GM12874 (cell line): ENCODE results near the gene SNRNP200.

Experiments
- TF ChIP-seq, protein P1 (sequence below): IDR thresholded peaks from 2 replicates; pipeline ENCODE4 v1.5.1; 2011; ENCODE audit warnings: low read depth, mild to moderate bottlenecking, control low read depth, low read length, moderate library complexity; ENCODE audit not compliant: insufficient read depth

Gene SNRNP200

DNA sequence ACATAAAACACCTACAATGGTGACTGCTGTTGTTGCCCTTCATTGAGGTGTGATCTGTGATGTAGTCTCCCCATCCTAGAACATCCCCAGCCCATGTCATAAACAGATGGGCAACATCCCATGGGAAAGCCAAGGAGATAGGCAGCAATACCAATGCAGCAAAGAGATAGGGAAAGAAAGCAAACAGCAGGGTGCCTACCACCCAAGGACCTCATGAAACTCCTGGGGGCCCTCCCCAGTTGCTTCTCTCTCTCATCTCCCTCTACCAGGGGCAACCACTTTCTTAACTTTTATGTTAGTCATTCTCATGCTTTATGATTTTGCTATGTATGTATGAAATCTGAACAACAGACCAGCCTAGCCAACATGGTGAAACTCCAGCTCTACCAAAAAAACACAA, 11.7 kb upstream of the SNRNP200 start:
- TF ChIP-seq, protein P1, sequence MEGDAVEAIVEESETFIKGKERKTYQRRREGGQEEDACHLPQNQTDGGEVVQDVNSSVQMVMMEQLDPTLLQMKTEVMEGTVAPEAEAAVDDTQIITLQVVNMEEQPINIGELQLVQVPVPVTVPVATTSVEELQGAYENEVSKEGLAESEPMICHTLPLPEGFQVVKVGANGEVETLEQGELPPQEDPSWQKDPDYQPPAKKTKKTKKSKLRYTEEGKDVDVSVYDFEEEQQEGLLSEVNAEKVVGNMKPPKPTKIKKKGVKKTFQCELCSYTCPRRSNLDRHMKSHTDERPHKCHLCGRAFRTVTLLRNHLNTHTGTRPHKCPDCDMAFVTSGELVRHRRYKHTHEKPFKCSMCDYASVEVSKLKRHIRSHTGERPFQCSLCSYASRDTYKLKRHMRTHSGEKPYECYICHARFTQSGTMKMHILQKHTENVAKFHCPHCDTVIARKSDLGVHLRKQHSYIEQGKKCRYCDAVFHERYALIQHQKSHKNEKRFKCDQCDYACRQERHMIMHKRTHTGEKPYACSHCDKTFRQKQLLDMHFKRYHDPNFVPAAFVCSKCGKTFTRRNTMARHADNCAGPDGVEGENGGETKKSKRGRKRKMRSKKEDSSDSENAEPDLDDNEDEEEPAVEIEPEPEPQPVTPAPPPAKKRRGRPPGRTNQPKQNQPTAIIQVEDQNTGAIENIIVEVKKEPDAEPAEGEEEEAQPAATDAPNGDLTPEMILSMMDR: no peak

DNA sequence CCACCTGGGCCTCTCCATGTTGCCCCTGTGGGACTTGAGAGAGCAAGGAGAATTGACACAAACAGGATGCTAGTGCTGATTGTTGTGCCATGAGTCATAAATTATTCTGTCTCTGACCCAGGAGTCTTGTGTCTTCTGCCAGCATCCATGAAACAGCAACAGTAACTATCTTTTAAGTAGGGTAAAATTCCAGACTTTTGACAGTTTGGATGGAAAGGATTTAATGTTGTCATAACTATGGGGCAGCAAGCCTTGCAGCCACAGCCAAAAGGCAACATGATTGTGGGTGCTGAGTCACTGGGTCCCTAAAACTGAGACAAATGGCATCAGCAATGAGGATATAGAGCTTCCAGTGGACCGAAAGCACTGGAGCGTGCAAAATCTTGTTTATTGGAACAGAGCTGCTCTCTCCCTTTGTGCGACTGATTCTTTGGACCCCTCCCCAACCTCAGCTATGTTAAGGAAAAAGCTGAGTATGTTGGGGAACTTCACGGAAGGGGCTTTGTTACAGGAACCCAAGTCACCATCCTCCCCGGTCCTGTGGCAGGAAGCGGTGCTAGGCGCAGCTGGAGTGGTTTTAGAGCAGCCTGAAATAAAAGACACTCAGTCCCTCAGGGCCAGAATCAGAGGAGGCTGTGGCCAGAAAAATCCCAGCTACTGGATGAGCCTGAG, 10.2 kb upstream of the SNRNP200 start:
- TF ChIP-seq, protein P1: no peak

DNA sequence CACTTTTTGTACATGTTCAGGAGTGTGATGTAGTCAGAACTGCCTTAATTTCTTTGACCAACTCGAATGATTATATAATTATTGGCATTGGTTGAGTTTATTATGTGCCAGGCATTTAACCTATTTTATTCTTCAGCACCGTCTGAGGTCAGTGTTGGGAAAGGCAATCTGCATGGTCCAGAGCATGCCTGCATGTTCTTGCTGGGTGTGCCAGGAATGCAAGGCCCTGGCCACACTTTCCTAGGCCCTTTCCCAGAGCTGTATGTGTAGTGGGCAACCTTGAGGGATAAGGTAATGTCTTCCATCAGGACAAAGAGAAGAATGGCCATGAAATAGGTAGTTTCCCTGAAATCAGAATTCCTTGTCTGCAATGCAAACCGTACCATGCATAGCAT, 9.7 kb upstream of the SNRNP200 start:
- TF ChIP-seq, protein P1: no peak

DNA sequence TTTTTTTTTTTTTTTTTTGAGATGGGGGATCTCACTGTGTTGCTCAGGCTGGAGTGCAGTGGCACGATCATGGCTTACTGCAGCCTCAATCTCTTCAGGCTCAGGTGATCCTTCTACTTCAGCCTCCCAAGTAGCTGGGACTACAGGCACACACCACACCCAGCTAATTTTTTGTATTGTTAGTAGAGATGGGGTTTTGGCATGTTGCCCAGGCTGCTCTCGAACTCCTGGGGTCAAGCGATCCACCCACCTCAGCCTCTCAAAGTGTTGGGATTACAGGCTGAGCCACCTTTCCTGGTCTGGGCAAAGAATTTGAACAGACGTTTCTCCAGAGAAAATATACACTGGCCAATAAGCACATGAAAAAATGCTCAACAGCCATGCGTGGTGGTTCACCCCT, 2.9 kb upstream of the SNRNP200 start:
- TF ChIP-seq, protein P1: no peak

DNA sequence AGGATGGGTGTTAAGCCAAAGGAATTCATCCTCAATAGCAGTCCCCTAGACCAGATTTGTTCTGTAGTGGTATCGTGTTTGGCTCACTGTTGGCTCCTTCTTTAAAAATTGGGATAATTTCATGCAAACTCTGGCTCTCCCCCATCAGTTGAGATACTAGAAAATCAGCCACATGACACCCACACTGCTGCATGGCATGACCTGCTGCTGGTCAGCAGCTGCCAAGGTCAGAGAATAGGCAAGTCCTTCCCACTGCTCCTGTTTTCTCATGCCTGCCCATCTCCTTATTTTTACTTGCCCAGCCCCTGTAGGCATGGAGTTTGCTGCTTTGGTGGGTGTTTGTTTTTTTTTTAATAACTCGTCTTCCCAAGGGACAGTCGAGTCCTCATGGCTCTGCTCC, 1.0 kb upstream of the SNRNP200 start:
- TF ChIP-seq, protein P1: no peak

DNA sequence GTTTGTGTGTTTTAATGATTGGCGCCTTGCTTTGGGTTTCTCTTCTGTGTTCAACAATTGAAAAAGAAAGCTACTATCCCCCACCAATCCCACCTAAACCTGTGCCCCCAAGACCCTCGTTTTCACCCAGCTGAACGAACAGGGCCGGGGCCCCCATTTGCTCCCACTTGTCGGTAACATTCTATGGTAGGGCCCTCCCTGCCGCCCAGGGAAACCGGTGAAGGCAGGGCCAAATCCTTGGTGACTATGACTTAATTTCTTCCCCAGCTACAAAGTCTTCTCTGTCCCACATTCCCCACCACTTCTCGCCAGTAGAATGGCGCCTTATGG, 598 bp upstream of the SNRNP200 start:
- TF ChIP-seq, protein P1: no peak

DNA sequence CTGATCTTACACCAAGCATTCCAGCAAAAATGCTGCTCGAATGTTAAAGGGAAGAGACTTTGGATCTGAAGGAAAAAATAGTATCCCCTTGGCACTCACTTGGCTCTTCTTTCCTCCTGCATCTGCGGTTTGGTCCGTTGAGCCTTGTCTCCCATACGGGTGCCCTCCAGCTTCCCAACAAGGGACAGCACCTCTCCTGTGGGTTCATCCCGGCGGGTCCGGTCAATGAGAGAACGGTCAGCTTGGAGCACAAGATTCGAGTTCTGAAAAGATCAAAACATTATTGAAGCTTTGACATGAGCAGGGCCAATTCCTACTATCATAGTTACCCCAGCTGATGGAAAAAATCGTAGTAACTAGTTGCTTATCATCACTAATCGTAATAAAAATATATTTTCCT, 740 bp downstream of the SNRNP200 start:
- TF ChIP-seq, protein P1: no peak
